Activated CD8-positive, alpha-beta memory T cell treated with anti-CD3 and anti-CD28 coated beads, Interleukin-2, amount 50 U/mL, for 48 hours (primary cell): ENCODE data around the gene PTPRG.

Experiments
- DNase-seq: peaks from one replicate; pipeline ENCODE4 v3.0.0-alpha.2; 2020

The PTPRG gene

GRCh38 chr3:61591300-61591699 lies 29.9 kb downstream of the PTPRG start:
- DNase-seq = no peak

- no peak for DNase-seq
Observed at GRCh38 chr3:61593446-61594029, 32.2 kb downstream of the PTPRG start.

- DNase-seq = no peak
Observed at GRCh38 chr3:61594144-61594963, 33.0 kb downstream of the PTPRG start.

GRCh38 chr3:61594964-61595285 lies 33.6 kb downstream of the PTPRG start:
- DNase-seq = no peak

GRCh38 chr3:61595288-61595687 lies 33.9 kb downstream of the PTPRG start:
- no peak for DNase-seq

- no peak for DNase-seq
Observed at GRCh38 chr3:61595826-61596225, 34.5 kb downstream of the PTPRG start.

GRCh38 chr3:61597906-61598305 lies 36.5 kb downstream of the PTPRG start:
- no peak for DNase-seq

- no peak for DNase-seq
Observed at GRCh38 chr3:61600195-61600594, 38.8 kb downstream of the PTPRG start.

- DNase-seq = no peak
Observed at GRCh38 chr3:61601831-61602230, 40.5 kb downstream of the PTPRG start.

- no peak for DNase-seq
Observed at GRCh38 chr3:61602466-61602865, 41.1 kb downstream of the PTPRG start.

- no peak for DNase-seq
Observed at GRCh38 chr3:61605589-61606175, 44.3 kb downstream of the PTPRG start.

GRCh38 chr3:61606196-61606595 lies 44.8 kb downstream of the PTPRG start:
- no peak for DNase-seq

GRCh38 chr3:61608072-61608471 lies 46.7 kb downstream of the PTPRG start:
- no peak for DNase-seq

GRCh38 chr3:61608711-61609110 lies 47.3 kb downstream of the PTPRG start:
- no peak for DNase-seq

- DNase-seq = no peak
Observed at GRCh38 chr3:61610316-61610715, 48.9 kb downstream of the PTPRG start.

- DNase-seq = no peak
Observed at GRCh38 chr3:61612211-61613194, 51.1 kb downstream of the PTPRG start.

- DNase-seq = no peak
Observed at GRCh38 chr3:61613666-61614065, 52.3 kb downstream of the PTPRG start.

GRCh38 chr3:61615643-61616042 lies 54.3 kb downstream of the PTPRG start:
- no peak for DNase-seq

GRCh38 chr3:61616586-61616985 lies 55.2 kb downstream of the PTPRG start:
- no peak for DNase-seq

- no peak for DNase-seq
Observed at GRCh38 chr3:61617041-61617440, 55.7 kb downstream of the PTPRG start.

- DNase-seq = no peak
Observed at GRCh38 chr3:61617651-61618050, 56.3 kb downstream of the PTPRG start.

- no peak for DNase-seq
Observed at GRCh38 chr3:61618231-61618630, 56.9 kb downstream of the PTPRG start.

- no peak for DNase-seq
Observed at GRCh38 chr3:61618871-61619270, 57.5 kb downstream of the PTPRG start.
